ENCODE measurements around the gene IL1RAPL1.

The IL1RAPL1 gene

DNA sequence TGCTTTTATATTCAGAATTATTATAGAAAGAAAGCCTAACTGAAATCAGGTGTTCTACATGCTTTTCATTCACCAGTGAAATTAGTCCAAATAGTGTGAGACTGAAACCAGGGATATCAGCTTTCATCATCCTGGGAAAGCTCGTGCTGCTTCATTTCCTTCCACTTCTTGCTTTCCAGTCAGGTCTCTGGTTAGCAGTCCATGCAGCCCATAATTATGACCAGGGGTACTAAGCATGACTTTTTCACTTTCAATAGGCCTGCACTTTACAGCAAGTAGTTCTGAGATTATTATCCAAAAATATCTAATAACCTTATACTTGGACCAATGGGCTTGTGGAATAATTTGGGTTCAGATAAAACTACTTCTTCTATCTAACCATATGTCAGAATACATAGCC lies 954.9 kb downstream of the IL1RAPL1 start:
- Histone ChIP-seq H3K9me2 (replicated peaks; ENCODE audit: insufficient read depth, low read length) (no peaks in the 10 kb centered on the region), H3K27ac (ENCODE audit: low read depth, low read length) (no peak overlapping the region), H3K79me2 (ENCODE audit: insufficient read depth, low read length) (no peaks in the 10 kb centered on the region), H3K4me2 (ENCODE audit: low read depth, low read length, poor library complexity, severe bottlenecking) (no peak overlapping the region), H3K4me3 (ENCODE audit: insufficient read depth, low read length, poor library complexity, severe bottlenecking) (no peak overlapping the region), H3F3A (ENCODE audit: insufficient read depth) (no peaks in the 10 kb centered on the region), H3K9ac (ENCODE audit: low read length) (no peak overlapping the region), H3K36me3 (ENCODE audit: low read length) (no peaks in the 10 kb centered on the region), H4K20me1 (ENCODE audit: low read depth, low read length) (no peaks in the 10 kb centered on the region), H2AFZ (ENCODE audit: low read depth, low read length, severe bottlenecking) (no peak overlapping the region), H3K9me3 (ENCODE audit: insufficient read depth, low read length) (no peaks in the 10 kb centered on the region), H3K27me3 (ENCODE audit: low read length) (no peaks in the 10 kb centered on the region)
- TF ChIP-seq, protein P1, sequence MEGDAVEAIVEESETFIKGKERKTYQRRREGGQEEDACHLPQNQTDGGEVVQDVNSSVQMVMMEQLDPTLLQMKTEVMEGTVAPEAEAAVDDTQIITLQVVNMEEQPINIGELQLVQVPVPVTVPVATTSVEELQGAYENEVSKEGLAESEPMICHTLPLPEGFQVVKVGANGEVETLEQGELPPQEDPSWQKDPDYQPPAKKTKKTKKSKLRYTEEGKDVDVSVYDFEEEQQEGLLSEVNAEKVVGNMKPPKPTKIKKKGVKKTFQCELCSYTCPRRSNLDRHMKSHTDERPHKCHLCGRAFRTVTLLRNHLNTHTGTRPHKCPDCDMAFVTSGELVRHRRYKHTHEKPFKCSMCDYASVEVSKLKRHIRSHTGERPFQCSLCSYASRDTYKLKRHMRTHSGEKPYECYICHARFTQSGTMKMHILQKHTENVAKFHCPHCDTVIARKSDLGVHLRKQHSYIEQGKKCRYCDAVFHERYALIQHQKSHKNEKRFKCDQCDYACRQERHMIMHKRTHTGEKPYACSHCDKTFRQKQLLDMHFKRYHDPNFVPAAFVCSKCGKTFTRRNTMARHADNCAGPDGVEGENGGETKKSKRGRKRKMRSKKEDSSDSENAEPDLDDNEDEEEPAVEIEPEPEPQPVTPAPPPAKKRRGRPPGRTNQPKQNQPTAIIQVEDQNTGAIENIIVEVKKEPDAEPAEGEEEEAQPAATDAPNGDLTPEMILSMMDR (IDR thresholded peaks at IDR 0.05; ENCODE audit: insufficient read depth, low read length, poor library complexity, severe bottlenecking) = no peak
- no peak for TF ChIP-seq EZH2phosphoT487 (conservative IDR thresholded peaks at IDR 0.05; ENCODE audit: low read length)

DNA sequence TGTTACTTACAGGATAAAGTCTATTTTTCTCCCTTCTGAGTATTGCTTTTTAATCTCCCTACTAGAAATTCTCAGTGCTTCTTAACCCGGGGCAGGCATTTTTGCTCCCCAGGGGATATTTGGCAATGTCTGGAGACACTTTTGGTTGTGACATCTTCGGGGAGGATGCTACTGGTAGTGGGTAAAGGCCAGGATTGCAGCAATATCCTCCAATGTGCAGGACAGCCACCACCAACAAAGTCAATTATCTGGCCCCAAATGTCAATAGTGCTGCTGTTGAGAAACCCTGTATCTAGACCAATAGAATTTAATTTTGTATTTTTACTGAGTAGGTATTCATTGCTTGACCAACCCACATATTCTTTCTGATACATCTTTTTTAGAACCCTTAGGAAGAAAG lies 958.6 kb downstream of the IL1RAPL1 start:
- no peak overlapping the region for H3K4me2 ChIP-seq (ENCODE audit: low read depth, low read length, poor library complexity, severe bottlenecking)
- TF ChIP-seq, protein P1 (IDR thresholded peaks at IDR 0.05; ENCODE audit: insufficient read depth, low read length, poor library complexity, severe bottlenecking) = no peak
- TF ChIP-seq EZH2phosphoT487 (conservative IDR thresholded peaks at IDR 0.05; ENCODE audit: low read length) = no peak
- H3K4me3 ChIP-seq (ENCODE audit: insufficient read depth, low read length, poor library complexity, severe bottlenecking) = no peak overlapping the region

DNA sequence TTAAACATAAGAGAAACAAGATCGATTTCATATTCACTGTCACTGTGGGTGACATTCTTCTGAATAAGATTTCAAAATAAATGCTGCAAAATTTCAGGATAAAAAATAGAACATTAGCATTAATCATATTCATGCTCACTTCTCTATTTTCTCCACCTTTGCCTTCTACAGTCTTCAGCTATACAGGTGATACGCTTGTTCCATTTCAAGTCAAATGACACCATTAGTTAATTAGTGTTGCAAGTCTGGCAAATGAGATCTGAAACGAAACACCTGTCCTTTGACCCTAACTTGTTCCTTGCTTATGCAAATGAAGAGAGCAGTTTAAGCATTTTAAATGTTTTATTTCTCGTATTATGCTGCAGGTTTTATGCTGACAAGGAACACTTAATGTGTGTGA lies 960.6 kb downstream of the IL1RAPL1 start:
- Histone ChIP-seq H3K9me3 (ENCODE audit: insufficient read depth, low read length) (no peaks in the 10 kb centered on the region), H2AFZ (ENCODE audit: low read depth, low read length, severe bottlenecking) (no peak overlapping the region), H3K9ac (ENCODE audit: low read length) (no peak overlapping the region), H3K36me3 (ENCODE audit: low read length) (no peaks in the 10 kb centered on the region), H3K27me3 (ENCODE audit: low read length) (no peaks in the 10 kb centered on the region), H3K79me2 (ENCODE audit: insufficient read depth, low read length) (no peaks in the 10 kb centered on the region), H3K4me3 (ENCODE audit: insufficient read depth, low read length, poor library complexity, severe bottlenecking) (no peak overlapping the region), H3K27ac (ENCODE audit: low read depth, low read length) (no peak overlapping the region), H4K20me1 (ENCODE audit: low read depth, low read length) (no peaks in the 10 kb centered on the region), H3K4me2 (ENCODE audit: low read depth, low read length, poor library complexity, severe bottlenecking) (no peak overlapping the region), H3F3A (ENCODE audit: insufficient read depth) (no peaks in the 10 kb centered on the region), H3K9me2 (replicated peaks; ENCODE audit: insufficient read depth, low read length) (no peaks in the 10 kb centered on the region)
- TF ChIP-seq, protein P1 (IDR thresholded peaks at IDR 0.05; ENCODE audit: insufficient read depth, low read length, poor library complexity, severe bottlenecking) = no peak
- no peak for TF ChIP-seq EZH2phosphoT487 (conservative IDR thresholded peaks at IDR 0.05; ENCODE audit: low read length)

More for the DNA sequence above, 958.6 kb downstream of the IL1RAPL1 start:
- H4K20me1 ChIP-seq (ENCODE audit: low read depth, low read length) = no peaks in the 10 kb centered on the region
- no peak overlapping the region for H3K9ac ChIP-seq (ENCODE audit: low read length)
- no peaks in the 10 kb centered on the region for H3K27me3 ChIP-seq (ENCODE audit: low read length)
- H3K9me2 ChIP-seq (replicated peaks; ENCODE audit: insufficient read depth, low read length) = no peaks in the 10 kb centered on the region
- H3F3A ChIP-seq (ENCODE audit: insufficient read depth) = no peaks in the 10 kb centered on the region
- H3K36me3 ChIP-seq (ENCODE audit: low read length) = no peaks in the 10 kb centered on the region
- no peak overlapping the region for H3K27ac ChIP-seq (ENCODE audit: low read depth, low read length)
- H3K9me3 ChIP-seq (ENCODE audit: insufficient read depth, low read length) = no peaks in the 10 kb centered on the region
- no peak overlapping the region for H2AFZ ChIP-seq (ENCODE audit: low read depth, low read length, severe bottlenecking)
- H3K79me2 ChIP-seq (ENCODE audit: insufficient read depth, low read length) = no peaks in the 10 kb centered on the region
